GM23338 (cell line): Measurements from ENCODE around the gene DCLK2. TPM values are rescaled to one million over a fixed set of nuclear protein-coding genes. Genes with fewer than 3 reads are reported as not detected.
A peak's percentile ranks its signal among the peaks of the same experiment; 100 is the strongest.

Experiments used
- ATAC-seq: fragments of 200-7000 bp; cut with Tn5 transposase; 3 replicates; pipeline ENCODE4 v1.9.1; 2020
- DNase-seq: peaks from one replicate; pipeline ENCODE4 v3.0.0-alpha.2; 2015; ENCODE audit warnings: low spot score
- H2AFZ ChIP-seq: fragments of 200-600 bp; sonication (generic); 2 replicates; pipeline ENCODE4 v1.8.0; 2016; ENCODE audit warnings: antibody characterized with exemption, mild to moderate bottlenecking, moderate library complexity
- H3F3A ChIP-seq: fragments of 200-600 bp; sonication (generic); replicated peaks from 2 replicates; pipeline ENCODE4 v1.8.0; 2017; ENCODE audit warnings: antibody characterized with exemption, mixed run types, low read depth
- H3K27ac ChIP-seq: fragments of 200-600 bp; sonication (generic); 2 replicates; pipeline ENCODE4 v1.6.1; 2016; ENCODE audit warnings: low read depth
- H3K27me3 ChIP-seq: fragments of 200-600 bp; sonication (generic); 2 replicates; pipeline ENCODE4 v1.8.0; 2016; ENCODE audit warnings: mild to moderate bottlenecking, mixed run types, moderate library complexity; ENCODE audit not compliant: insufficient read depth
- H3K36me3 ChIP-seq: fragments of 200-600 bp; sonication (generic); 2 replicates; pipeline ENCODE4 v1.8.0; 2016; ENCODE audit warnings: mild to moderate bottlenecking; ENCODE audit not compliant: insufficient read depth
- H3K4me1 ChIP-seq: fragments of 200-600 bp; sonication (generic); 2 replicates; pipeline ENCODE4 v1.8.0; 2016; ENCODE audit warnings: mild to moderate bottlenecking, moderate library complexity; ENCODE audit not compliant: insufficient read depth
- H3K4me2 ChIP-seq: fragments of 200-600 bp; sonication (generic); 2 replicates; pipeline ENCODE4 v1.7.1; 2017; ENCODE audit warnings: mixed run types
- H3K4me3 ChIP-seq: fragments of 200-600 bp; sonication (generic); 2 replicates; pipeline ENCODE4 v1.6.1; 2016; ENCODE audit warnings: mixed run types
- H3K79me2 ChIP-seq: fragments of 200-600 bp; sonication (generic); replicated peaks from 2 replicates; pipeline ENCODE4 v1.8.0; 2017; ENCODE audit warnings: mild to moderate bottlenecking; ENCODE audit not compliant: insufficient read depth
- H3K9me2 ChIP-seq: fragments of 200-600 bp; sonication (generic); 2 replicates; pipeline ENCODE4 v1.8.0; 2017; ENCODE audit not compliant: insufficient read depth
- H4K20me1 ChIP-seq: fragments of 200-600 bp; sonication (generic); replicated peaks from 2 replicates; pipeline ENCODE4 v1.8.0; 2017; ENCODE audit warnings: mild to moderate bottlenecking; ENCODE audit not compliant: insufficient read depth
- H3K27ac Mint-ChIP-seq: 2 replicates; pipeline ENCODE4 v1.8.0; 2020; ENCODE audit warnings: inconsistent platforms, mild to moderate bottlenecking, moderate library complexity, mixed read lengths
- H3K27me3 Mint-ChIP-seq: 3 replicates; pipeline ENCODE4 v1.8.0; 2022; ENCODE audit warnings: low read depth, mild to moderate bottlenecking, moderate library complexity, mixed read lengths, inconsistent platforms; ENCODE audit not compliant: insufficient read depth, poor library complexity
- H3K36me3 Mint-ChIP-seq: 3 replicates; pipeline ENCODE4 v1.8.0; 2021; ENCODE audit warnings: low read depth, mild to moderate bottlenecking, inconsistent platforms, moderate library complexity, mixed read lengths
- H3K4me1 Mint-ChIP-seq: 3 replicates; pipeline ENCODE4 v1.8.0; 2020; ENCODE audit warnings: mild to moderate bottlenecking, inconsistent platforms, mixed read lengths
- H3K4me3 Mint-ChIP-seq: 3 replicates; pipeline ENCODE4 v1.8.0; 2021; ENCODE audit warnings: moderate library complexity, mild to moderate bottlenecking, inconsistent platforms, mixed read lengths
- H3K9me3 Mint-ChIP-seq: 3 replicates; pipeline ENCODE4 v1.8.0; 2020; ENCODE audit warnings: moderate library complexity, mild to moderate bottlenecking, inconsistent platforms, mixed read lengths
- CREB1 ChIP-seq: fragments of 250-450 bp; sonication (Bioruptor Pico); IDR thresholded peaks from 2 replicates; pipeline ENCODE4 v1.5.0; 2020; ENCODE audit warnings: low read depth, mild to moderate bottlenecking, moderate library complexity
- CTCF ChIP-seq, 2 experiments: fragments of 200-600 bp in 1 of 2; sonication (generic) in 1 of 2; conservative IDR thresholded peaks; 2 replicates each; pipeline versions ENCODE4 v1.5.1 to v1.6.1; 2016 to 2017; ENCODE audit warnings: antibody characterized with exemption in 2 of 2, low read depth in 2 of 2, mild to moderate bottlenecking in 2 of 2, moderate library complexity in 1 of 2
- ETS1 ChIP-seq: IDR thresholded peaks from 2 replicates; pipeline ENCODE4 v1.6.1; 2016; ENCODE audit warnings: antibody characterized with exemption
- EZH2phosphoT487 ChIP-seq: fragments of 200-600 bp; sonication (generic); IDR thresholded peaks from one replicate; pipeline ENCODE4 v1.8.1; 2018; ENCODE audit warnings: antibody characterized with exemption; ENCODE audit not compliant: unreplicated experiment
- JUNB ChIP-seq: IDR thresholded peaks from one replicate; pipeline ENCODE4 v1.6.1; 2016; ENCODE audit warnings: antibody characterized with exemption; ENCODE audit not compliant: unreplicated experiment
- NANOG ChIP-seq: IDR thresholded peaks from 2 replicates; pipeline ENCODE4 v1.6.1; 2016; ENCODE audit warnings: antibody characterized with exemption, borderline replicate concordance
- POLR2AphosphoS5 ChIP-seq: IDR thresholded peaks from 2 replicates; pipeline ENCODE4 v1.6.1; 2016; ENCODE audit warnings: antibody characterized with exemption, low read depth
- REST ChIP-seq: IDR thresholded peaks from one replicate; pipeline ENCODE4 v1.6.1; 2018; ENCODE audit warnings: antibody characterized with exemption; ENCODE audit not compliant: unreplicated experiment
- STAT1 ChIP-seq: IDR thresholded peaks from one replicate; pipeline ENCODE4 v1.6.1; 2016; ENCODE audit warnings: antibody characterized with exemption; ENCODE audit not compliant: unreplicated experiment
- ZNF114 ChIP-seq: fragments of 250-450 bp; sonication (Bioruptor Pico); IDR thresholded peaks from 2 replicates; pipeline ENCODE4 v1.5.0; 2020; ENCODE audit warnings: mild to moderate bottlenecking, moderate library complexity
- ZNF331 ChIP-seq: fragments of 250-450 bp; sonication (Bioruptor Pico); IDR thresholded peaks from 2 replicates; pipeline ENCODE4 v1.5.0; 2020; ENCODE audit warnings: low read depth, mild to moderate bottlenecking, moderate library complexity
- polyA plus RNA-seq: library from polyadenylated mRNA; unstranded; fragments of >200 nt; fragmentation: Nextera tagmentation; extraction: Ambion mirVana; gene quantifications from 2 replicates; pipeline ENCODE4 v1.2.1, GENCODE V29; 2016
- total RNA-seq: library from RNA; depleted of rRNA; stranded (reverse); fragments of >200 nt; shearing (Covaris generic); gene quantifications from 2 replicates; pipeline ENCODE4 v1.2.3, GENCODE V29; 2014

DCLK2 gene
- total and polyA plus RNA-seq, 2 experiments from 2014 or later: 0.49 TPM; not detected in 1

- no peaks in the 10 kb centered on the region for H3K27me3 ChIP-seq
- H3K9me2 ChIP-seq: no peaks in the 10 kb centered on the region
- no peaks in the 10 kb centered on the region for H3F3A ChIP-seq
- 0 out of 2 replicates have a peak, but pooled peaks cover 5% of the 10 kb centered on the region for H3K4me1 ChIP-seq
- H3K4me3 ChIP-seq: no peak overlapping the region
- 0 out of 3 replicates have a peak, but pooled peaks cover 3% of the 10 kb centered on the region for H3K36me3 Mint-ChIP-seq
- H3K79me2 ChIP-seq: no peaks in the 10 kb centered on the region
- H3K9me3 Mint-ChIP-seq: peaks cover 10% of the 10 kb centered on the region; the same call in 1 of the 3 replicates
- ATAC-seq: no peak
- peaks cover 8% of the 10 kb centered on the region; the same call in 2 of the 3 replicates for H3K4me1 Mint-ChIP-seq
- H4K20me1 ChIP-seq: no peaks in the 10 kb centered on the region
- TF ChIP-seq JUNB: no peak
- no peak for TF ChIP-seq ZNF114 (CRISPR knock-in tag)
- TF ChIP-seq EZH2phosphoT487: no peak
- TF ChIP-seq STAT1: no peak
- TF ChIP-seq ZNF331: no peak
- no peak for TF ChIP-seq POLR2AphosphoS5
- TF ChIP-seq NANOG: no peak
- TF ChIP-seq ETS1: no peak
- no peak for TF ChIP-seq CREB1 (CRISPR knock-in tag)
- TF ChIP-seq REST: no peak
- H3K27me3 Mint-ChIP-seq: no peaks in the 10 kb centered on the region
- no peak overlapping the region for H3K4me2 ChIP-seq
- no peak overlapping the region for H3K27ac Mint-ChIP-seq
- H3K27ac ChIP-seq: no peak overlapping the region
- DNase-seq: no peak
- H3K4me3 Mint-ChIP-seq: no peak overlapping the region
- no peaks in the 10 kb centered on the region for H3K36me3 ChIP-seq
- no peak overlapping the region for H2AFZ ChIP-seq
Observed at GRCh38 chr4:150123087-150123486, 44.8 kb downstream of the DCLK2 start.

- 0 out of 3 replicates have a peak, but pooled peaks cover 3% of the 10 kb centered on the region for H3K36me3 Mint-ChIP-seq
- H3K4me1 ChIP-seq: 0 out of 2 replicates have a peak, but pooled peaks cover 5% of the 10 kb centered on the region
- H3K4me3 Mint-ChIP-seq: no peak overlapping the region
- H3K4me3 ChIP-seq: no peak overlapping the region
- no peaks in the 10 kb centered on the region for H3K9me2 ChIP-seq
- no peaks in the 10 kb centered on the region for H3K36me3 ChIP-seq
- H3K4me2 ChIP-seq: no peak overlapping the region
- H3K4me1 Mint-ChIP-seq: peaks cover 8% of the 10 kb centered on the region; the same call in 2 of the 3 replicates
- H3K27me3 ChIP-seq: no peaks in the 10 kb centered on the region
- H3K79me2 ChIP-seq: no peaks in the 10 kb centered on the region
- H3K27me3 Mint-ChIP-seq: no peaks in the 10 kb centered on the region
- no peak overlapping the region for H3K27ac Mint-ChIP-seq
- 0 out of 2 replicates have a peak overlapping the region, but pooled peaks have one; percentile 34 for H2AFZ ChIP-seq
- H3K9me3 Mint-ChIP-seq: peaks cover 10% of the 10 kb centered on the region; the same call in 1 of the 3 replicates
- H3F3A ChIP-seq: no peaks in the 10 kb centered on the region
- DNase-seq: no peak
- ATAC-seq: no peak
- H3K27ac ChIP-seq: no peak overlapping the region
- no peaks in the 10 kb centered on the region for H4K20me1 ChIP-seq
- TF ChIP-seq ETS1 (no peak), ZNF114 (CRISPR knock-in tag) (no peak), CREB1 (CRISPR knock-in tag) (no peak), CTCF (conservative IDR thresholded peaks at IDR 0.05; ENCODE audit: low read depth in 2 of 2) (no peak)
Observed at GRCh38 chr4:150123796-150124677, 45.8 kb downstream of the DCLK2 start.
